AG10803 (cell line): ENCODE results near the gene KDM4C.
"Not testable (repeated sequence)": the region's sequence is repeated elsewhere in the genome, so short reads cannot be mapped to it uniquely, and the experiment has no call there.

Source experiments
- DNase-seq: peaks from one replicate; pipeline ENCODE4 v3.0.0; 2010; ENCODE audit warnings: low read depth
- H3K4me3 ChIP-seq: 2 replicates; pipeline ENCODE4 v1.5.1; 2011; ENCODE audit warnings: mild to moderate bottlenecking, low read length, control low read depth
- TF ChIP-seq, protein P1 (sequence below): conservative IDR thresholded peaks from 2 replicates; pipeline ENCODE4 v1.5.1; 2011; ENCODE audit warnings: mild to moderate bottlenecking, low read length, control low read depth, inconsistent platforms

KDM4C gene

DNA sequence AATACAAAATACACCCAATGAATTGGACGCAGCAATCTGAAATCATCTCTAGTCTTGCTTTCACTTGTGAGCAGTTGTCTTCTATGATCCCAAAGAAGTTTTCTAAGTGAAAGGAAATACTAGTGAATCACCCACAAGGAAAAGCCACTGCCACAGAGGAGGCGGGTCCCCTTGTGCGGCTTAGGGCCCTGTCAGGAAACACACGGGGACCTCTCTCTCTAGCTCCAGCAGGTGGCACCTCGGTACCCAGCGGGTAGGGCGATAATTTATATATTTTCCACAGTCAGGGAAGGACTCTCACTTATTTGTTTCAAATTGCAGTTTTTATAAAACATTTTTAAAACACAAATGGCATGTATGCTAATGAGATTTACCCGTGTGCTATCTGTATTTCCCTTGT lies 417.1 kb downstream of the KDM4C start:
- H3K4me3 ChIP-seq: no peak overlapping the region
- TF ChIP-seq, protein P1, sequence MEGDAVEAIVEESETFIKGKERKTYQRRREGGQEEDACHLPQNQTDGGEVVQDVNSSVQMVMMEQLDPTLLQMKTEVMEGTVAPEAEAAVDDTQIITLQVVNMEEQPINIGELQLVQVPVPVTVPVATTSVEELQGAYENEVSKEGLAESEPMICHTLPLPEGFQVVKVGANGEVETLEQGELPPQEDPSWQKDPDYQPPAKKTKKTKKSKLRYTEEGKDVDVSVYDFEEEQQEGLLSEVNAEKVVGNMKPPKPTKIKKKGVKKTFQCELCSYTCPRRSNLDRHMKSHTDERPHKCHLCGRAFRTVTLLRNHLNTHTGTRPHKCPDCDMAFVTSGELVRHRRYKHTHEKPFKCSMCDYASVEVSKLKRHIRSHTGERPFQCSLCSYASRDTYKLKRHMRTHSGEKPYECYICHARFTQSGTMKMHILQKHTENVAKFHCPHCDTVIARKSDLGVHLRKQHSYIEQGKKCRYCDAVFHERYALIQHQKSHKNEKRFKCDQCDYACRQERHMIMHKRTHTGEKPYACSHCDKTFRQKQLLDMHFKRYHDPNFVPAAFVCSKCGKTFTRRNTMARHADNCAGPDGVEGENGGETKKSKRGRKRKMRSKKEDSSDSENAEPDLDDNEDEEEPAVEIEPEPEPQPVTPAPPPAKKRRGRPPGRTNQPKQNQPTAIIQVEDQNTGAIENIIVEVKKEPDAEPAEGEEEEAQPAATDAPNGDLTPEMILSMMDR: no peak
- DNase-seq: no peak

DNA sequence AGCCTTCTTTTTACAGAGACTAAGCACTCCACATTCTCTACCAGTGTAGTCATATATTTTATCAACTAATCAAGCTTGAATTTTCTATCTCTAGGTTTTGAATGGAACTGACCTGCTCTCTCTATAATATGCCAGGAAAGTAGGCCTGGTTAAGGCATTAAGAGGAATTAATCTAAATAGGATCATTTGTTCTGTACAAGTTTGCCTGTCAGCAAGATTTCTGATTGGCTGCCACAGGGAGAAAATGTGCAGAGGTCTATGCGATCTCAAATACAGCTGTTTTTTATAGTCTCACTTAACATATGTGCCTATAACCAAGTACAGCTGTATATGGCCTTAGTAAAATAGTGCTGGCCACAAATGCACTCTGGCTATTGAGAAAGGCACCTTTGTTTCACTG lies 418.8 kb downstream of the KDM4C start:
- TF ChIP-seq, protein P1: no peak
- no peak overlapping the region for H3K4me3 ChIP-seq
- DNase-seq: no peak

DNA sequence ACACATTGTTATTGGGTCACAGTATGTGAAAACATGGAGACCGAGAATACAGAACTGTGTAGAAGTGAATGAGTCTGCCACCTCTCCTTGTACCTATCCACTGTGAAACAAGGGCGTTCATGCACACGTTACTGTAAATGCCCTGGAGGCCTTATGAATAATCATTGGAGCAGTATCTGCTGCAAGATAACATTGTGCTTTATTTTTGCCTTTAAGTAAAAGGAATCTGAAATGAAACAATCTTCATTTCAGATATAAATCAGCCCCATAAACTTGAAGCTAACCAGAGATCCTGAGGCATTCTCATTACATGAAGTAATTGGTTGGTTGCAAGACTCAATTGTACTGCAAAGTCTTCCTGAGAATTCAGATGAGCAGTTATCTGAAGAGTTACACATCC lies 419.6 kb downstream of the KDM4C start:
- DNase-seq: no peak

DNA sequence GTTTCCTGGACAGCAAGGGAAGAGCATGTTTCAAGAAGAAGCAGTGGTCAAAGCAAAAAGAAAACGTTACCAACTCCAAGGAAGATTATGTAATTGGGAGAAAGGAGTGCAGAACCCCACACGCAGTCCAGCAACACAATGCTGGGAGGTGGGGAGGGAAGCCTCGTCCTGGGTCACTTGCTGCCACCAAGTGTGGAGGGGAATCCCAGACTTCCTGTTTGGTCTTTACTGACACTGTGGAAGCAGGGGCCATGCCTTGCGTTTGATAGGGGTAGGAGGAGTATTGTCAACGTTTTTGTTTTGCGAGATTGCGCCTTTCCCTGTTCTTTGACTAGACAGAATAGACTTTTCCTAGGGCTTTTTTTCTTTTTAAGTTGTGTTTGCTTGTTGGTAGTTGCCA lies 421.0 kb downstream of the KDM4C start:
- no peak overlapping the region for H3K4me3 ChIP-seq
- DNase-seq: no peak
- TF ChIP-seq, protein P1: no peak

More for the DNA sequence above, 419.6 kb downstream of the KDM4C start:
- H3K4me3 ChIP-seq: no peak overlapping the region
- TF ChIP-seq, protein P1: no peak

DNA sequence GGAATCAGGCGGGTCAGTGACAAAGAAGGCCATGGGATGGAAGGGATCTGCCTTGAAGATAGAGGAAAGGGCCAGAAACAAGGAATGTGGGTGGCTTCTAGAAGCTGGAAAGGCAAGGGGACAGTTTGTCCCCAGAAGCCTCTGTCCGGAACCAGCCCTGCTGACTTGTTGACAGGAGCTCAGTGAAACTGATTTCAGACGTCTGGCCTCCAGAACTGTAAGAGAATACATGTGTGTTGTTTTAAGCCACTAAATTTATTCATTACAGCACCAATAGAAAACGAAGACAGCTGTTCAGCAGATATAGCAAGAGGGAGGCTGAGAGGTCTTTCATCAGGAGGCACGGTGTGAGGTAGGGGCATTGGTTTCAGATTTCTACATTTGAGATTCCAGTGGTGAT lies 422.5 kb downstream of the KDM4C start:
- no peak overlapping the region for H3K4me3 ChIP-seq
- TF ChIP-seq, protein P1: no peak
- no peak for DNase-seq

DNA sequence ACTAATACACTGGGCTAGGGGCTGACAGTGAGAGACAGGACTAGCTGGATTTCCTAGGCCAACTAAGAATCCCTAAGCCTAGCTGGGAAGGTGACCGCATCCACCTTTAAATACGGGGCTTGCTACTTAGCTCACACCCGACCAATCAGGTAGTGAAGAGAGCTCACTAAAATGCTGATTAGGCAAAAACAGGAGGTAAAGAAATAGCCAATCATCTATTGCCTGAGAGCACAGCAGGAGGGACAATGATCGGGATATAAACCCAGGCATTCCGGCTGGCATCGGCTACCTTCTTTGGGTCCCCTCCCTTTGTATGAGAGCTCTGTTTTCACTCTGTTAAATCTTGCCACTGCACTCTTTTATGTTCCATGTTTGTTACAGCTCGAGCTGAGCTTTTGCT lies 425.4 kb downstream of the KDM4C start:
- DNase-seq: not testable (repeated sequence)

DNA sequence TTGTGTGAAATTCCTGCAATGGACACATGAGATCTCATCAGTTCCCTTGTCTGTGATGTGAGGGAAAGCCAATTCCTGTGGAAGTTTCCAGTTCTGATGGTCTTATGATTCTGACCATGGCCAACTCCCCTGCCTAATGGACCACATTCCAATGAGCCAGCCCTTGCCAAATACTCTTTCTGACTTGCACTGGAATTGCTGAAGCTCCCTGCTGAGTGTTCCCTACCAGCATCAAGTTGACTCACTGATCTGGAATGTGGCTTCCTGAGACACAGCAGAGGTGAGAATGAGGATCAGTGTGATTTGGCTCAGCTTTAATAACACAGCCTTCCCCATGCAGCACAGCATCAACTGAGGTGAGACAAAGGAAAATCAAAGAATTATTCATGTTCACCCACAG lies 427.8 kb downstream of the KDM4C start:
- DNase-seq: peak; percentile 89
- TF ChIP-seq, protein P1: no peak
- no peak overlapping the region for H3K4me3 ChIP-seq

More for the DNA sequence above, 425.4 kb downstream of the KDM4C start:
- H3K4me3 ChIP-seq: not testable (repeated sequence)

DNA sequence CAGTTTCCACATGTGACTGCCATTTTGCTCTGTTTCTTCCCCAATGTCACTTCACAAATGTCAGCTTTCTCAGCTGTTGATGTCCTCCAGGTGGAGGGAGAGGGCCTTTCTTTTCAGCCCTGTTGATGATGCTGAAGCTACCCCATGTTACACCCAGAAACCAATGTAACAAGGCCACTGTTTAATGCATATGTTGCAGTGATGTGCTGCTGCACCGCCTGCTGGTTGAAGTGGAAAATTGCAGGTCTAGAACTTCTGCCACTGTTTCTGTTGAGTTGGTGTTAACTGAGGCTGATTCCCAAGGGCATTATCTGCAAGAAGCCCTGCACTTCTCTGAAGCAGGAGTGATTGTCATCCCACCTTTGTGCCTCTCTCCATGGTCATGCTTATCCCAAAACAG lies 428.4 kb downstream of the KDM4C start:
- H3K4me3 ChIP-seq: no peak overlapping the region
- no peak for DNase-seq
- TF ChIP-seq, protein P1: peak; percentile 48
